ENCODE data around the gene DDHD1. TPM values are rescaled to one million over a fixed set of nuclear protein-coding genes. Genes with fewer than 3 reads are reported as not detected.

DDHD1 gene
- polyA plus RNA-seq, 1 experiment, result 16.7 TPM

DNA sequence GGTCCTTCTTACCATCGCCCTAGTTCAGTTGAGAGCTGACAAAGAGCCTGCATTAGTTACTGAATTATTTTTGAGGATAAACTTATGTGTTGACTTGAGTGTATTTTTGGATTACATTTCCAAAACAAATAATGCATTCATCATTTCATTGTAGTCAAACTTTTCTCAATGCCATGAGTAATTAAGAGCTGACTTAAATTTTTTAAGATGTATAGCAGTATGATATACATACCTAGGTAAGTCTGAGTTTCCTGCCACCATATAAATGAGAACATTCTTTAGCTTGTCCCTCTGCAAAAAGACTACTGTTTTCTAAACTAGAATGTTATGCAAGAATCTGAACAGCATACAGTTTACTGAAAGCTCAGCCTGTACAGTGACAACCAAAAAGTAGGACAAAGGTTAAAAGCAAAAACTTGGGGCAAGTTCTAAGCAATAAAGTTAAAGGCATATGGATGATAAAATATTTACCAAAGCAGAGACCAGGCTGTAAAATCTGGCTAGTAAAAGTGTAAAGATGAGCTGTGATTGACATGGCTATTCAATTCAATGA lies 120.2 kb downstream of the DDHD1 start:
- no peak for DNase-seq (ENCODE audit: low read depth, low spot score)

DNA sequence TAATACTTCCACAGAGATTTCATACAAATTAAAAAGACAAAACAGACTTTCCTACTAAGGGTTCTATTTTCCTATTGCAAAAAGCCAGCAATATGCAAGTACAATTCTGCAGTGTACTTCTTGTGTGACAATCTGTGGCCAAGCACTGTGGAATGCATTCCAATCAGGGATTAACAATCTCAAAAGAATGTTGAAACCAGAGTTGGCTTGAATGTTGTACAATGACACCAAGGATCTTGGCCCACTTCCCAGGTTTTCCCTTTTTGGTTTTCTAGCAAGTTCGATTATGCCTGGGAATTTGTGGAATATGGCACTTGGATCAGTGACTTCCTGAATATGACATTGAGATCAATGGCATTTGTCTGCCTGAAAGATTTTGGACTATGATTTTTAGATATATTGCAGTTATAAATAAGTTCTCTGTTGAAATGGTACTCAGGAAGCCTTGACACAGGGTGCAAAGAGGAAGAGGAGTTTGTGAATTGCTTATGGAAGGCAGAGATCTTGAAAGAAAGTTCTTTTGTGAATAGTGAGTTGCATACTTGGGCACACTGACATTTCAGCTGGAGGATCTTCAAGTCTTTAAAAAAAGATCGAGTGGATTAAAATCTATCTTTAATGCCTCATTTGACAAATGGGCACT lies 120.8 kb downstream of the DDHD1 start:
- CTCF ChIA-PET, result interaction anchor here (1.0 kb wide), 1 partner anchor 17 kb away, joined by 3 read pairs; no protein-coding TSS in a partner anchor
- TF ChIP-seq, protein P1, sequence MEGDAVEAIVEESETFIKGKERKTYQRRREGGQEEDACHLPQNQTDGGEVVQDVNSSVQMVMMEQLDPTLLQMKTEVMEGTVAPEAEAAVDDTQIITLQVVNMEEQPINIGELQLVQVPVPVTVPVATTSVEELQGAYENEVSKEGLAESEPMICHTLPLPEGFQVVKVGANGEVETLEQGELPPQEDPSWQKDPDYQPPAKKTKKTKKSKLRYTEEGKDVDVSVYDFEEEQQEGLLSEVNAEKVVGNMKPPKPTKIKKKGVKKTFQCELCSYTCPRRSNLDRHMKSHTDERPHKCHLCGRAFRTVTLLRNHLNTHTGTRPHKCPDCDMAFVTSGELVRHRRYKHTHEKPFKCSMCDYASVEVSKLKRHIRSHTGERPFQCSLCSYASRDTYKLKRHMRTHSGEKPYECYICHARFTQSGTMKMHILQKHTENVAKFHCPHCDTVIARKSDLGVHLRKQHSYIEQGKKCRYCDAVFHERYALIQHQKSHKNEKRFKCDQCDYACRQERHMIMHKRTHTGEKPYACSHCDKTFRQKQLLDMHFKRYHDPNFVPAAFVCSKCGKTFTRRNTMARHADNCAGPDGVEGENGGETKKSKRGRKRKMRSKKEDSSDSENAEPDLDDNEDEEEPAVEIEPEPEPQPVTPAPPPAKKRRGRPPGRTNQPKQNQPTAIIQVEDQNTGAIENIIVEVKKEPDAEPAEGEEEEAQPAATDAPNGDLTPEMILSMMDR (IDR thresholded peaks at IDR 0.05; ENCODE audit: low read depth, low read length), result no peak
- H3K27me3 ChIP-seq (ENCODE audit: control insufficient read depth, insufficient read depth, low read length), result no peaks in the 10 kb centered on the region

More for the DNA sequence above, 120.2 kb downstream of the DDHD1 start:
- ChIA-PET CTCF (interaction anchor here (0.7 to 1.4 kb wide), 2 partner anchors 8 to 81 kb away, joined by 3 read pairs; no protein-coding TSS in a partner anchor), POLR2A (interaction anchor here (1.3 to 1.4 kb wide), 2 partner anchors 10 to 22 kb away, joined by 3 to 6 read pairs; no protein-coding TSS in a partner anchor)
- TF ChIP-seq, protein P1 (IDR thresholded peaks at IDR 0.05; ENCODE audit: low read depth, low read length), result no peak
- H3K27me3 ChIP-seq (ENCODE audit: control insufficient read depth, insufficient read depth, low read length), result no peaks in the 10 kb centered on the region
- no peak overlapping the region for H3K27ac ChIP-seq (ENCODE audit: low read depth, low read length)
- no peak overlapping the region for H3K4me3 ChIP-seq (ENCODE audit: low read depth, low read length)
- H3K9me3 ChIP-seq (ENCODE audit: control insufficient read depth, insufficient read depth, low read length), result no peaks in the 10 kb centered on the region

DNA sequence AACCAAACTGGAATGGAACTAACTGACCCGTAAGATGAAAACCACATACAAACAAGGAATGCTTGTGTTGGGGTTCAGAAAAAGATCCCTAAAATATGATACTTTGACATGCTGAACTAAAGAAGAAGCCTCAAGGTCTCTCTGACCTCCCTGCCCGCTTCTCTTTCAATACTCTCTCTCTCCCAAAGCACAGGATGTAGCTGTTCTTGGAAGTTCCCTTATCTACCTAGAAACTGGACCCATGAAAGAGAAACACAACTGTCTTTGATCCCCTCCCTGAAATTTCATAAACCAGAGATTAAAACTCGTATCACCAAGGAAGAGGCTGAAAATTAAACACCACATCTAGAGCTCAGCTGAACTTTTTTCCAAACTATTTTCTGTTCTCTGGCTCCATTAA lies 125.6 kb downstream of the DDHD1 start:
- H3K4me3 ChIP-seq (ENCODE audit: low read depth, low read length), result no peak overlapping the region
- POLR2A ChIA-PET, result no interaction called here
- CTCF ChIA-PET, result no interaction called here
- no peak overlapping the region for H3K27ac ChIP-seq (ENCODE audit: low read depth, low read length)
- DNase-seq (ENCODE audit: low read depth, low spot score), result no peak
- H3K9me3 ChIP-seq (ENCODE audit: control insufficient read depth, insufficient read depth, low read length), result no peaks in the 10 kb centered on the region
- no peaks in the 10 kb centered on the region for H3K27me3 ChIP-seq (ENCODE audit: control insufficient read depth, insufficient read depth, low read length)
- TF ChIP-seq, protein P1 (IDR thresholded peaks at IDR 0.05; ENCODE audit: low read depth, low read length), result no peak

More for the DNA sequence above, 120.8 kb downstream of the DDHD1 start:
- no peak for DNase-seq (ENCODE audit: low read depth, low spot score)
- Histone ChIP-seq H3K27ac (ENCODE audit: low read depth, low read length) (no peak overlapping the region), H3K9me3 (ENCODE audit: control insufficient read depth, insufficient read depth, low read length) (no peaks in the 10 kb centered on the region), H3K4me3 (ENCODE audit: low read depth, low read length) (no peak overlapping the region)
- POLR2A ChIA-PET, result interaction anchor here (1.3 to 1.4 kb wide), 2 partner anchors 10 to 21 kb away, joined by 3 to 6 read pairs; no protein-coding TSS in a partner anchor

DNA sequence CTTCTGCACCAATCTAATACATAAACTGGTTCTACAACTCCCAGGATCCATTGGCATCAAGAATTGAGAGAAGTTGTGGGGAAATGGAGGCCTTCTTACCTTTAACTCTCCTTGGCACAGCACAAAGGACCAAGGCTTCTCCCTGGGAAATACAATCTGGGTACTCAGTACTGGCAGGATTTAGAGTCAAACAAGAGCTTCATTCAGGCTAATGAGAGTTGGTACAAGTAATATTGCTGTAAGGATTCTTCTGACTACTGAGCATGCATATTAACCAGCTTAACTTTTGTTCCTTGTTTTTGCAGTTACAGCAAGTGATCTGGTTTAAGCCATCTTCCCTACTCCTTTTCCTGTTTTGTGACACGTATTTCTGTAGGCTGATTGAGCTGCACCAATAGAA lies 126.1 kb downstream of the DDHD1 start:
- ChIA-PET CTCF (no interaction called here), POLR2A (no interaction called here)
- Histone ChIP-seq H3K27ac (ENCODE audit: low read depth, low read length) (no peak overlapping the region), H3K4me3 (ENCODE audit: low read depth, low read length) (no peak overlapping the region), H3K27me3 (ENCODE audit: control insufficient read depth, insufficient read depth, low read length) (no peaks in the 10 kb centered on the region), H3K9me3 (ENCODE audit: control insufficient read depth, insufficient read depth, low read length) (no peaks in the 10 kb centered on the region)
- TF ChIP-seq, protein P1 (IDR thresholded peaks at IDR 0.05; ENCODE audit: low read depth, low read length), result no peak
- no peak for DNase-seq (ENCODE audit: low read depth, low spot score)

DNA sequence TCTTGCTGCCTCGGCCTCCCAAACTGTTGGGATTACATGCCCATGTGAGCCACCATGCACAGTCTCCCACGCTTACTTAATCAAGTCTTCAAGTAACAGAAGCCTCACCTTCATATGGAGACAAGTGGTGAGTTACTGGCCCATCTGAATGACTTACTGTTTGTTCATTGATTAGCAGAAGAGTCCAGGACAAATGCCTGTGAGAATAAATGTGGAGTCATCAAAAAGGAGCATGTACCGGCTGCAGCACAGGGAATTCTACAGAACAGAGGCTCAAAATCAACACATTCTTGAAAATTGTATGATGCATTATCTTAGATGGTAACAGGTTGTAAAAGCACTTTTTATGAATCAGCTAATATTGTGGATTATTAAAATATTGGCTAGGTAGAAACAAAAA lies 129.8 kb downstream of the DDHD1 start:
- ChIA-PET POLR2A (no interaction called here), CTCF (no interaction called here)
- H3K27ac ChIP-seq (ENCODE audit: low read depth, low read length), result no peak overlapping the region

More for the DNA sequence above, 129.8 kb downstream of the DDHD1 start:
- TF ChIP-seq, protein P1 (IDR thresholded peaks at IDR 0.05; ENCODE audit: low read depth, low read length), result no peak
- Histone ChIP-seq H3K27me3 (ENCODE audit: control insufficient read depth, insufficient read depth, low read length) (no peaks in the 10 kb centered on the region), H3K4me3 (ENCODE audit: low read depth, low read length) (no peak overlapping the region), H3K9me3 (ENCODE audit: control insufficient read depth, insufficient read depth, low read length) (no peaks in the 10 kb centered on the region)
- DNase-seq (ENCODE audit: low read depth, low spot score), result no peak

All from AG04450 (cell line).